Panc1 (cell line): Measurements from ENCODE around the gene DEK.

ENCODE experiments used
- REST ChIP-seq, 2 experiments: IDR thresholded peaks; 2 replicates each; pipeline ENCODE4 v1.6.1; 2011 to 2012; ENCODE audit warnings: low read depth in 2 of 2, control low read depth in 1 of 2, low read length in 1 of 2, mild to moderate bottlenecking in 1 of 2, moderate library complexity in 1 of 2; ENCODE audit not compliant: insufficient read depth in 1 of 2
- SIN3A ChIP-seq: IDR thresholded peaks from 2 replicates; pipeline ENCODE4 v1.6.1; 2012; ENCODE audit warnings: low read depth, mild to moderate bottlenecking, low read length, moderate library complexity, borderline replicate concordance; ENCODE audit not compliant: insufficient read depth
- TCF7L2 ChIP-seq: IDR thresholded peaks from 2 replicates; pipeline ENCODE4 v1.6.1; 2011; ENCODE audit warnings: mild to moderate bottlenecking, low read depth, low read length, inconsistent platforms
- TF ChIP-seq, protein P1 (sequence below): fragments of 450-650 bp; IDR thresholded peaks from 2 replicates; pipeline ENCODE4 v1.5.1; 2017; ENCODE audit warnings: mild to moderate bottlenecking

- TF ChIP-seq, protein P1, sequence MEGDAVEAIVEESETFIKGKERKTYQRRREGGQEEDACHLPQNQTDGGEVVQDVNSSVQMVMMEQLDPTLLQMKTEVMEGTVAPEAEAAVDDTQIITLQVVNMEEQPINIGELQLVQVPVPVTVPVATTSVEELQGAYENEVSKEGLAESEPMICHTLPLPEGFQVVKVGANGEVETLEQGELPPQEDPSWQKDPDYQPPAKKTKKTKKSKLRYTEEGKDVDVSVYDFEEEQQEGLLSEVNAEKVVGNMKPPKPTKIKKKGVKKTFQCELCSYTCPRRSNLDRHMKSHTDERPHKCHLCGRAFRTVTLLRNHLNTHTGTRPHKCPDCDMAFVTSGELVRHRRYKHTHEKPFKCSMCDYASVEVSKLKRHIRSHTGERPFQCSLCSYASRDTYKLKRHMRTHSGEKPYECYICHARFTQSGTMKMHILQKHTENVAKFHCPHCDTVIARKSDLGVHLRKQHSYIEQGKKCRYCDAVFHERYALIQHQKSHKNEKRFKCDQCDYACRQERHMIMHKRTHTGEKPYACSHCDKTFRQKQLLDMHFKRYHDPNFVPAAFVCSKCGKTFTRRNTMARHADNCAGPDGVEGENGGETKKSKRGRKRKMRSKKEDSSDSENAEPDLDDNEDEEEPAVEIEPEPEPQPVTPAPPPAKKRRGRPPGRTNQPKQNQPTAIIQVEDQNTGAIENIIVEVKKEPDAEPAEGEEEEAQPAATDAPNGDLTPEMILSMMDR, result no peak
- TF ChIP-seq SIN3A (no peak), TCF7L2 (no peak), REST (IDR thresholded peaks at IDR 0.05; ENCODE audit: insufficient read depth in 1 of 2, low read depth in 2 of 2, low read length in 1 of 2) (no peak)
Observed at GRCh38 chr6:18254793-18255192, 9.5 kb downstream of the DEK start.
